SK-N-SH treated with all-trans-retinoic acid at 6 μM for 48 hours (cell line): ENCODE results near the gene PLPP7.

Experiments
- CSDC2 ChIP-seq: fragments of 250-450 bp; sonication (Bioruptor Pico); IDR thresholded peaks from 2 replicates; pipeline ENCODE4 v1.5.0; 2020; ENCODE audit warnings: mild to moderate bottlenecking, moderate library complexity
- ESRRG ChIP-seq: fragments of 250-450 bp; sonication (Bioruptor Pico); IDR thresholded peaks from 2 replicates; pipeline ENCODE4 v1.6.1; 2021; ENCODE audit warnings: mild to moderate bottlenecking
- GLIS3 ChIP-seq: fragments of 250-450 bp; sonication (Bioruptor Pico); IDR thresholded peaks from 2 replicates; pipeline ENCODE4 v1.5.0; 2020; ENCODE audit warnings: mild to moderate bottlenecking, moderate library complexity
- ISL1 ChIP-seq: fragments of 250-450 bp; sonication (Bioruptor Pico); IDR thresholded peaks from 2 replicates; pipeline ENCODE4 v2.1.2; 2022; ENCODE audit warnings: mild to moderate bottlenecking, moderate library complexity
- OSR1 ChIP-seq: fragments of 250-450 bp; sonication (Bioruptor Pico); IDR thresholded peaks from 2 replicates; pipeline ENCODE4 v1.8.0; 2022; ENCODE audit warnings: moderate library complexity, mild to moderate bottlenecking, inconsistent platforms
- SNAI2 ChIP-seq: fragments of 250-450 bp; sonication (Bioruptor Pico); IDR thresholded peaks from 2 replicates; pipeline ENCODE4 v1.5.0; 2020; ENCODE audit warnings: mild to moderate bottlenecking, moderate library complexity
- TCF4 ChIP-seq: fragments of 250-450 bp; sonication (Bioruptor Pico); IDR thresholded peaks from 2 replicates; pipeline ENCODE4 v1.8.0; 2021; ENCODE audit warnings: mild to moderate bottlenecking, moderate library complexity, borderline replicate concordance
- TOX ChIP-seq: fragments of 250-450 bp; sonication (Bioruptor Pico); IDR thresholded peaks from 2 replicates; pipeline ENCODE4 v1.8.0; 2021; ENCODE audit warnings: mild to moderate bottlenecking, moderate library complexity, borderline replicate concordance
- ZFP3 ChIP-seq: fragments of 250-450 bp; sonication (Bioruptor Pico); IDR thresholded peaks from 2 replicates; pipeline ENCODE4 v1.5.0; 2020; ENCODE audit warnings: mild to moderate bottlenecking, moderate library complexity
- ZNF8 ChIP-seq: fragments of 450-650 bp; formaldehyde crosslinking; IDR thresholded peaks from 2 replicates; pipeline ENCODE4 v1.5.0; 2020; ENCODE audit warnings: mild to moderate bottlenecking, moderate library complexity
- TF ChIP-seq, protein P1 (sequence below): fragments of 250-450 bp; sonication (Bioruptor Pico); IDR thresholded peaks from 2 replicates; pipeline ENCODE4 v1.5.1; 2021; ENCODE audit warnings: mild to moderate bottlenecking, moderate library complexity
- TF ChIP-seq, protein P2 (sequence below): fragments of 250-450 bp; sonication (Bioruptor Pico); IDR thresholded peaks from 2 replicates; pipeline ENCODE4 v1.8.0; 2021; ENCODE audit warnings: low read depth, mild to moderate bottlenecking, moderate library complexity, borderline replicate concordance
- TF ChIP-seq, protein P3 (sequence below): fragments of 250-450 bp; sonication (Bioruptor Pico); IDR thresholded peaks from 2 replicates; pipeline ENCODE4 v1.5.1; 2020; ENCODE audit warnings: low read depth, mild to moderate bottlenecking, moderate library complexity
- TF ChIP-seq, protein P4 (sequence below): fragments of 250-450 bp; sonication (Bioruptor Pico); IDR thresholded peaks from 2 replicates; pipeline ENCODE4 v1.8.0; 2020; ENCODE audit warnings: mild to moderate bottlenecking, moderate library complexity, borderline replicate concordance

DNA sequence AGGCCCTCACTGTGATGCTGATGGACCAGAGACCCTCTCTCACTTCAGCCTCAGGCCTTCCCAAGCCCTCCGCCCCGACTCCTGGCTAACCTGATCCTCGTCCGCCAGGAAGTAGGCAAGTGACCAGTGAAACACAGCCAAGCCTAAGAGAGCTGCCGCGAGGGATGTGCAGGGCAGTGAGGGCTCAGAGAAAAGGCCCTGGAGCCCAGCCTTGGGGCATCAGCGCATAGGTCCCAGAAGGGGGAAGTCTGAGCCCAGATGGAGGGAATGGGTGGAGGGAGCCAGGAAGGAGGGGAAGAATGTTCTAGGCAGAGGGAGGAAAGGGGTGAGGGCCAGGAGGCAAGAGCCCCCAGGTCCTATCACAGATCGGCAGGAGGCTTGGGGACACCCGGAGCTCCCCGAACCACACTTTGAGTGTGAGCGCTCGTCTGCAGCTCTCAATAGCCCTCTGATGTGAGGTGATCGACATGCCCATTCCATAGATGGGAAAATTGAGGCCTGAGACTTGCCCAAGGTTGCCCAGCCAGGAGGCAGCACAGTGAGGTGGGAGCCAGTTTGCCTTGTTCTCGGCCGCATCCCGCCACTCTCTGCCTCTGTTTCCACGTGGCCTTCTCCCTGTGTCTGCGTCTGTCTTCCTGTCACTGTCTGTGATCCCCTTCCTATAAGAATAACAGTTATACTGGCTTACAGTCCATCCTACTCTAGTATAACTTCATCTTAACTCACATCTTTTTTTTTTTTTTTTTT is 20.2 kb downstream of the PLPP7 start:
- TF ChIP-seq TOX (CRISPR knock-in tag) (no peak), TCF4 (CRISPR knock-in tag) (no peak), OSR1 (CRISPR knock-in tag) (no peak), GLIS3 (CRISPR knock-in tag) (no peak), CSDC2 (CRISPR knock-in tag) (no peak), ISL1 (CRISPR knock-in tag) (no peak), ZNF8 (CRISPR knock-in tag) (no peak), ZFP3 (no peak), ESRRG (CRISPR knock-in tag) (no peak), SNAI2 (no peak)
- TF ChIP-seq, protein P1, sequence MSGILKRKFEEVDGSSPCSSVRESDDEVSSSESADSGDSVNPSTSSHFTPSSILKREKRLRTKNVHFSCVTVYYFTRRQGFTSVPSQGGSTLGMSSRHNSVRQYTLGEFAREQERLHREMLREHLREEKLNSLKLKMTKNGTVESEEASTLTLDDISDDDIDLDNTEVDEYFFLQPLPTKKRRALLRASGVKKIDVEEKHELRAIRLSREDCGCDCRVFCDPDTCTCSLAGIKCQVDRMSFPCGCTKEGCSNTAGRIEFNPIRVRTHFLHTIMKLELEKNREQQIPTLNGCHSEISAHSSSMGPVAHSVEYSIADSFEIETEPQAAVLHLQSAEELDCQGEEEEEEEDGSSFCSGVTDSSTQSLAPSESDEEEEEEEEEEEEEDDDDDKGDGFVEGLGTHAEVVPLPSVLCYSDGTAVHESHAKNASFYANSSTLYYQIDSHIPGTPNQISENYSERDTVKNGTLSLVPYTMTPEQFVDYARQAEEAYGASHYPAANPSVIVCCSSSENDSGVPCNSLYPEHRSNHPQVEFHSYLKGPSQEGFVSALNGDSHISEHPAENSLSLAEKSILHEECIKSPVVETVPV (CRISPR knock-in tag) = no peak
- TF ChIP-seq, protein P2, sequence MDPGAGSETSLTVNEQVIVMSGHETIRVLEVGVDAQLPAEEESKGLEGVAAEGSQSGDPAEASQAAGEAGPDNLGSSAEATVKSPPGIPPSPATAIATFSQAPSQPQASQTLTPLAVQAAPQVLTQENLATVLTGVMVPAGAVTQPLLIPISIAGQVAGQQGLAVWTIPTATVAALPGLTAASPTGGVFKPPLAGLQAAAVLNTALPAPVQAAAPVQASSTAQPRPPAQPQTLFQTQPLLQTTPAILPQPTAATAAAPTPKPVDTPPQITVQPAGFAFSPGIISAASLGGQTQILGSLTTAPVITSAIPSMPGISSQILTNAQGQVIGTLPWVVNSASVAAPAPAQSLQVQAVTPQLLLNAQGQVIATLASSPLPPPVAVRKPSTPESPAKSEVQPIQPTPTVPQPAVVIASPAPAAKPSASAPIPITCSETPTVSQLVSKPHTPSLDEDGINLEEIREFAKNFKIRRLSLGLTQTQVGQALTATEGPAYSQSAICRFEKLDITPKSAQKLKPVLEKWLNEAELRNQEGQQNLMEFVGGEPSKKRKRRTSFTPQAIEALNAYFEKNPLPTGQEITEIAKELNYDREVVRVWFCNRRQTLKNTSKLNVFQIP = no peak
- TF ChIP-seq, protein P3, sequence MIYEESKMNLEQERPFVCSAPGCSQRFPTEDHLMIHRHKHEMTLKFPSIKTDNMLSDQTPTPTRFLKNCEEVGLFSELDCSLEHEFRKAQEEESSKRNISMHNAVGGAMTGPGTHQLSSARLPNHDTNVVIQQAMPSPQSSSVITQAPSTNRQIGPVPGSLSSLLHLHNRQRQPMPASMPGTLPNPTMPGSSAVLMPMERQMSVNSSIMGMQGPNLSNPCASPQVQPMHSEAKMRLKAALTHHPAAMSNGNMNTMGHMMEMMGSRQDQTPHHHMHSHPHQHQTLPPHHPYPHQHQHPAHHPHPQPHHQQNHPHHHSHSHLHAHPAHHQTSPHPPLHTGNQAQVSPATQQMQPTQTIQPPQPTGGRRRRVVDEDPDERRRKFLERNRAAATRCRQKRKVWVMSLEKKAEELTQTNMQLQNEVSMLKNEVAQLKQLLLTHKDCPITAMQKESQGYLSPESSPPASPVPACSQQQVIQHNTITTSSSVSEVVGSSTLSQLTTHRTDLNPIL (CRISPR knock-in tag) = no peak
- TF ChIP-seq, protein P4, sequence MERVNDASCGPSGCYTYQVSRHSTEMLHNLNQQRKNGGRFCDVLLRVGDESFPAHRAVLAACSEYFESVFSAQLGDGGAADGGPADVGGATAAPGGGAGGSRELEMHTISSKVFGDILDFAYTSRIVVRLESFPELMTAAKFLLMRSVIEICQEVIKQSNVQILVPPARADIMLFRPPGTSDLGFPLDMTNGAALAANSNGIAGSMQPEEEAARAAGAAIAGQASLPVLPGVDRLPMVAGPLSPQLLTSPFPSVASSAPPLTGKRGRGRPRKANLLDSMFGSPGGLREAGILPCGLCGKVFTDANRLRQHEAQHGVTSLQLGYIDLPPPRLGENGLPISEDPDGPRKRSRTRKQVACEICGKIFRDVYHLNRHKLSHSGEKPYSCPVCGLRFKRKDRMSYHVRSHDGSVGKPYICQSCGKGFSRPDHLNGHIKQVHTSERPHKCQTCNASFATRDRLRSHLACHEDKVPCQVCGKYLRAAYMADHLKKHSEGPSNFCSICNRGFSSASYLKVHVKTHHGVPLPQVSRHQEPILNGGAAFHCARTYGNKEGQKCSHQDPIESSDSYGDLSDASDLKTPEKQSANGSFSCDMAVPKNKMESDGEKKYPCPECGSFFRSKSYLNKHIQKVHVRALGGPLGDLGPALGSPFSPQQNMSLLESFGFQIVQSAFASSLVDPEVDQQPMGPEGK (CRISPR knock-in tag) = no peak
